ENCODE data around the gene AUNIP. TPM values are rescaled to one million over a fixed set of nuclear protein-coding genes. Genes with fewer than 3 reads are reported as not detected.

AUNIP gene
- total and polyA plus RNA-seq, 2 of the 8 experiments (the other 6 are each of a cell fraction or from before 2014, with no cell fraction given), result 18.6 to 23.2 TPM

- 22% methylated on average over 15 of the region's 32 CpGs; no CpG with 5 or more reads in 1 of the 2 experiments for WGBS, 2 experiments (ENCODE audit: extremely low coverage in 1 of 2, insufficient coverage in 1 of 2, insufficient read length in 1 of 2, insufficient replicate concordance in 2 of 2, low coverage in 1 of 2, low lambda C conversion rate in 2 of 2, missing lambda C conversion rate in 1 of 2)
- peaks cover 2% of the 10 kb centered on the region for H3K79me1 ChIP-seq (ENCODE audit: low read depth, low read length)
- H3K27ac ChIP-seq (ENCODE audit: low read depth, low read length), result 0 out of 2 replicates have a peak overlapping the region, but pooled peaks have one; percentile 8
- H3K4ac ChIP-seq (replicated peaks; ENCODE audit: insufficient read length, low read depth, low read length), result no peak overlapping the region
- no peak for DNase-seq (ENCODE audit: low read depth in 1 of 2, low spot score in 2 of 2)
- 0 out of 2 replicates have a peak overlapping the region, but pooled peaks have one; percentile 81 for H2BK15ac ChIP-seq (ENCODE audit: low read length)
- H3K9me3 ChIP-seq (ENCODE audit: insufficient read depth in 2 of 2, low read depth in 1 of 2, low read length in 1 of 2), result no peaks in the 10 kb centered on the region
- peak overlapping the region; percentile 68 to 79 for H3K4me2 ChIP-seq (ENCODE audit: insufficient read depth in 1 of 2, low read depth in 2 of 2, low read length in 2 of 2)
- no peaks in the 10 kb centered on the region for H3K36me3 ChIP-seq (ENCODE audit: control insufficient read depth in 2 of 4, insufficient read depth in 4 of 4, low read length in 3 of 4)
- peak overlapping the region; percentile 56; the same call in 1 of the 2 replicates for H2AFZ ChIP-seq (ENCODE audit: low read length)
- FAIRE-seq, result no peak
- peak overlapping the region in 3 of 4 experiments; percentile 6 to 40 (median 14); a peak in 5 of 7 replicates for H3K9ac ChIP-seq (replicated peaks in 1 of 4; ENCODE audit: extremely low read depth in 1 of 4, low read depth in 3 of 4, low read length in 3 of 4)
- peaks cover 0 to 13% (median 11%) of the 10 kb centered on the region in 4 experiments; a peak in 5 of 7 replicates for H3K4me1 ChIP-seq (replicated peaks in 1 of 4; ENCODE audit: control insufficient read depth in 3 of 4, insufficient read depth in 4 of 4, low read length in 3 of 4)
- H3K4me3 ChIP-seq (ENCODE audit: extremely low read depth in 1 of 4, insufficient read depth in 2 of 4, low read depth in 3 of 4, low read length in 4 of 4), result peak overlapping the region; percentile 26 to 69 (median 48)
- no peak overlapping the region for H2AK5ac ChIP-seq (ENCODE audit: low read depth, low read length)
- H4K20me1 ChIP-seq (replicated peaks in 1 of 2; ENCODE audit: control insufficient read depth in 1 of 2, insufficient read depth in 2 of 2, low read length in 2 of 2), result no peaks in the 10 kb centered on the region
- ChIA-PET CTCF (ENCODE audit: partially characterized antibody) (interaction anchor here (0.6 to 4.0 kb wide), 7 partner anchors 12 to 121 kb away, joined by 3 to 25 read pairs (median 8); partner anchors contain the start of gene PAFAH2), POLR2A (ENCODE audit: partially characterized antibody) (interaction anchor here (0.5 to 4.1 kb wide), 18 partner anchors 9 to 435 kb away, joined by 3 to 29 read pairs (median 5); partner anchors contain the start of gene STMN1)
- no peak overlapping the region; the same call in 1 of the 2 replicates for H2BK20ac ChIP-seq (ENCODE audit: low read length)
- peaks cover 0 to 3% (median 1%) of the 10 kb centered on the region in 4 experiments; a peak in 4 of 7 replicates for H3K27me3 ChIP-seq (replicated peaks in 1 of 4; ENCODE audit: control insufficient read depth in 3 of 4, extremely low read depth in 1 of 4, insufficient read depth in 3 of 4, low read length in 3 of 4)
- peak overlapping the region; percentile 22 for H3K56ac ChIP-seq (replicated peaks; ENCODE audit: insufficient read length, low read depth, low read length)
- no peaks in the 10 kb centered on the region for H3K79me2 ChIP-seq (ENCODE audit: control insufficient read depth in 1 of 2, insufficient read depth in 2 of 2, low read length in 2 of 2)
- peak overlapping the region; percentile 73; the same call in 1 of the 2 replicates for H4K8ac ChIP-seq (ENCODE audit: extremely low read depth, insufficient read depth, low read length)
- H4K91ac ChIP-seq (replicated peaks; ENCODE audit: insufficient read length, low read length), result no peak overlapping the region
- H4K5ac ChIP-seq (ENCODE audit: insufficient read length, low read depth, low read length), result peak overlapping the region; percentile 32
- peaks cover 8% of the 10 kb centered on the region for H3K23me2 ChIP-seq (ENCODE audit: low read depth, low read length)
- 0 out of 2 replicates have a peak overlapping the region, but pooled peaks have one; percentile 22 for H2BK12ac ChIP-seq (ENCODE audit: low read depth, low read length)
- H3K18ac ChIP-seq (ENCODE audit: extremely low read depth, low read length), result peak overlapping the region; percentile 60
- peak overlapping the region; percentile 73; the same call in 1 of the 2 replicates for H2BK5ac ChIP-seq (ENCODE audit: low read depth, low read length)
- H2BK120ac ChIP-seq (replicated peaks; ENCODE audit: low read depth, low read length), result no peak overlapping the region
- no peak overlapping the region for H3K14ac ChIP-seq (ENCODE audit: insufficient read length)
- no peak overlapping the region for H3K23ac ChIP-seq (ENCODE audit: insufficient read length)
- no peak for TF ChIP-seq MAFK (IDR thresholded peaks at IDR 0.05; ENCODE audit: low read depth, low read length)
- no peak for TF ChIP-seq BRCA1 (IDR thresholded peaks at IDR 0.05; ENCODE audit: low read depth, low read length)
- no peak for TF ChIP-seq SIRT6 (IDR thresholded peaks at IDR 0.05; ENCODE audit: low read length)
- TF ChIP-seq ASH2L (IDR thresholded peaks at IDR 0.05; ENCODE audit: low read length), result peak; percentile 20
- TF ChIP-seq TAF7 (optimal IDR thresholded peaks at IDR 0.05; ENCODE audit: borderline replicate concordance, low read depth, low read length), result no peak
- TF ChIP-seq POLR2AphosphoS5 (IDR thresholded peaks at IDR 0.05; ENCODE audit: low read depth, low read length), result no peak
- no peak for TF ChIP-seq SAP30 (IDR thresholded peaks at IDR 0.05; ENCODE audit: insufficient read depth, insufficient replicate concordance, low read length)
- no peak for TF ChIP-seq ATF3 (IDR thresholded peaks at IDR 0.05; ENCODE audit: insufficient read depth, low read depth, low read length)
- TF ChIP-seq RBBP5 (IDR thresholded peaks at IDR 0.05; ENCODE audit: borderline replicate concordance, low read depth, low read length), result 0 out of 2 replicates have a peak, but pooled peaks have one; percentile 27
- TF ChIP-seq GTF2F1 (IDR thresholded peaks at IDR 0.05; ENCODE audit: borderline replicate concordance, low read depth, low read length), result no peak
These were observed 16.8 kb upstream of the AUNIP start for GRCh38 chr1:25875856-25876692.

All from H1 (cell line).